Mesangial cell (primary cell): ENCODE data around the gene THAP8. TPM values are rescaled to one million over a fixed set of nuclear protein-coding genes. Genes with fewer than 3 reads are reported as not detected.

ENCODE experiments used
- total RNA-seq: library from RNA; depleted of rRNA; stranded (reverse); fragments of >200 nt; gene quantifications from 2 replicates; pipeline ENCODE4 v1.2.3, GENCODE V29; 2015

THAP8 gene, protein sequence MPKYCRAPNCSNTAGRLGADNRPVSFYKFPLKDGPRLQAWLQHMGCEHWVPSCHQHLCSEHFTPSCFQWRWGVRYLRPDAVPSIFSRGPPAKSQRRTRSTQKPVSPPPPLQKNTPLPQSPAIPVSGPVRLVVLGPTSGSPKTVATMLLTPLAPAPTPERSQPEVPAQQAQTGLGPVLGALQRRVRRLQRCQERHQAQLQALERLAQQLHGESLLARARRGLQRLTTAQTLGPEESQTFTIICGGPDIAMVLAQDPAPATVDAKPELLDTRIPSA
- total RNA-seq, result 4.4 and 15.3 TPM in 2 replicates

DNA sequence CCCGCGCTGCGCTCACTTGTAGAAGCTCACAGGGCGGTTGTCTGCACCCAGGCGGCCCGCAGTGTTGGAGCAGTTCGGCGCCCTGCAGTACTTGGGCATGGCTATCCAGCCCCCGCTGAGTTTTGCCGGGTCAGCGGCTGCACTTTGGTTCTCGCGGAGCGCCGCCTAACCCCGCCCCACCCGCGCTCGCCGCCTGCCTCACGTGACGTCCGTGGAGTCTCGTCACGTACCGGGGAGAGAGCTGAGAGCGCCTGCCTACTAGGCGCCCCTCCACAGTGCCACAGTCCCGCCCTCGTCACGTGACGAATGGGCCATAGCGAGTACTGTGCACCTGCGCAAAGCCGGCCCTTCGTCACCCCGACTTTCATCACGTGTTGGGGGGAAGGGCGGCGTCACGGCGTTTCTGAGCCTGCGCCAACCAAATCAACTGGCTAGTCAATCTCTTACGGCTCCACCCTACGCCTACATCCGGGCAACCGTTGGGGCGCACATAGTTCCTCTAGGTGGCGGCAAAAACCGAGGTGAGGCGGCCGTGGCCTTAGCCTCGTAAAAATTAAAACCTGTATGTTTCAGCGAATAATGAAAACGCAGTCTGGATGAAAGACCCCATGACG, at the start of gene THAP8:
Gene THAP8 (minus strand): TSS at position 167 of the 614 bp plus-strand sequence. CDS start 68 bp downstream, at position 99.

DNA sequence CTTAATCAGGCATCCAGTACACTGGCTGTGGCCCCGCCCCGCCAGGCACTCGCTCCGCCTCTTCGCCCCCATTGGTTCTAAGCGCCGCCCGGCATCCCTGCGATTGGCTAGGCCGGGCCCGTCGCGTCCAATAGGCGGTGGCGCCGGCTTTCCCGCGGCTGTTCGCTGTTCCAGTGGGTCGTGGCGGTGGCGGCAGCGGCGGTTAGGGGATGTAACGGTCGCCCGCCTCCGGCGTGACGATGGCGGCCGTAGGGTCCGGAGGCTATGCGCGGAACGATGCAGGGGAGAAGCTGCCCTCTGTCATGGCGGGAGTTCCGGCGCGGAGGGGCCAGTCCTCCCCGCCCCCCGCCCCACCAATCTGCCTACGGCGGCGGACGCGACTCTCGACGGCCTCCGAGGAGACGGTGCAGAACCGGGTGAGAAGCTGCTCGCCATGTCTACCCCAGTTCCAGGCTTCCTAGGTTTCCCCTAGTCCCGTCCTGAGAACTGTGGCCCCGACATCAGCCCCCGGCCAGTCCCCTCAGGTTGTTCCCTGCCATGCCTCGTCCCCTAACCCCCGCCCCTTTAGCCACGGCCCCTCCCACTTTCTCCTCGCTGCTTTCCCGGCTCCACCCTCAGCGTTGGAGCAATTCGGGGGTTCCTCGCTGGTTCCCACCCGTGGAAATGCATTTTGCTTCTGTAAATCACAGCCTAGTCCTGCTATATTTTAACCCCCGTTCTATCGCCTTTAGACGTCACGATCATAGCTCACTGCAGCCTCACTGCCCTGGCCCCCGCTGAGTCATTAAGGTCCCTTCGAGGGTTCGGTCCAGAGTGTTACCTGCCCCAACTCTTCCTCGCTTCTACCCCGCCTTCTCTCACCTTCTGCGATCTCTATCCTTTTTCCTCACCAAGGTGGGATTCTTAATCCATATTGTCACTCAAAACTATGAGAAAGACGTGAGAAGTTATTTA, 925 bp upstream of the THAP8 start, which contains the start of gene WDR62:
Gene WDR62 (plus strand): TSS at position 165 of the 954 bp plus-strand sequence. CDS start 75 bp downstream, at position 240.

DNA sequence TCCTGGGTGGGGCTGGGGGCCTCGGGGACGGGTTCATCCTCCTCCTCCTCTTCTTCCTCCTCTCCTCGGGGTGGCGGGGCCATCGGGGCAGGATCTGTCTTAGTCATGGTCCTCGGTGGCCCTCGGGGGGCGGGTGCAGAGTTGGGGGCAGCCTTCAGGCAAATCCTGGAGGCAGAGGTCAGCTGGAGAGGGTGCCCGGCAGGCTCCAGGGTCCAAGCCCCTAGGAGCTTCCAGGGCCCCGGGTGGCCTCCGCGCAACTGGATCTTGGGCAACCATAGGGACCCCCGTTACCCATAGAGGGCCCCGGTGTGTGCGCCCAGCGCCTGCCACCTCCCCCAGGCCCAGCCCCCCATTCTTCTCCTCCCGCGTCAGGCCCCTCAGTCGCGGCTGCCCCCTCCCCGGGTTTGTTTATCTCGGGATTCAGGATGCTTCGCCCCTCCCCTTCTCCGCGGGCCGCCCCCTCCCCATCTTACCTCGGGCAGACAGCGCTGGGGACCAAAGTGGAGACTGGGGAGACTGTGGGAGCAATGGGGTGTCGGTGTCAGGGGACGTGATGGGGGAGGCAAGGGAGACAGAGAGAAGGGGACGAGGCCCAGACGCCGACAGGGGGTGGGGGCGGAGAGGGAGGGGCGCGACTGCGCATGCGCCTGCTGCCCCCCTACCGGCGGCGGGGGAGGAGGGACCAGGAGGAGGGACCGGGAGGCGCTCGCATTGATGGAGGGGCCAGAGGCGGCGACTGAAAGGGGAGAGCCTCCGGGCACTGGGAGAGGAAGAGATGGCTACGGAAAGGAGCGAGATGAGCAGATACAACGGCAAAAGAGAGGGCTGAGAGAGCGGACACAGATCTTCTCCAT, 21.6 kb downstream of the THAP8 start, which contains the start of gene CLIP3:
Gene CLIP3 (minus strand): TSS at position 623 of the 854 bp plus-strand sequence. CDS start 516 bp downstream, at position 107.

DNA sequence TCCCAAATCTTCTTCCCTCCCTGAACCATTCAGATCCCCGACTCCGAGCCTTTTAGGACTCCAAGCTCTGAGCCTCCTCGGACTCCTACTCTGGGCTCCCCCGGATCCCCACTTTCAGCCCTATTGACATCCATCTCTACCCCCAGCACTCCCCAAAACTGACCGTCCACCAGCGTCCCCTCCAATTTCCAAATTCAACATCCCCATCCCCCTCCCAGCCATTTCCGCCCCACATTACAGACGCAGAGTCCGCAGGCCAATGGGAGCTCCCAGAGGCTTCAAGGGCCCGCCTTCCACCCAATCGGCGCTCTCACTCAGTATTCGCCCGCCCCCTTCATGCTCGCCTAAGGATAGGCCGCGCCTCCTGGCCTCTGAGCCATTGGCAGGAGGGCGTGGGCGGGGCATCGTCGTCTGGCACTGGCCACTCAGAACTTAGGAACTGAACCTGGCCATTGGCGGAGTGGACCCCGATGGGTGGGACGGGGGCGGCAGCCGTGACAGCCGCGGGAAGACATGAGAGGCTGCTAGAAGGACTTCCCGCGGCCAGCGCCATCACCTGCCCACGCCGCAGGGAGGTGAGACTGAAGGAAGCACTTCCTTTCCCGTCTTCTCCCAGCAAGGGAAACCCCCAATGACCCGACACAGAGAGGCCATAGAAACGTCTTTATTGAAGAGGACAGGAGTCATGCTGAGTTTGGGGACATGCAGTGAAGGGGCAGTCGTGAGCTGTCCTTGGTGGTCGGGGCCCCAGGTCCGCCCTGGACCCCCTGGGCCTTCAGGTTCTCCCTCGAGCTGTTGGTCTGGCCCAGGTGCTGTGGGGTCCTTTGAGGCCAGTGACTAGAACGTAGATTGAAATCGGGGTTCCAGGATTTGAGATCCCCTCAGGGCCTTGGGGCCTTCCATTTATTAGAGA, 39.8 kb downstream of the THAP8 start, which contains the start of gene ALKBH6:
Gene ALKBH6 (minus strand): TSS at position 202 of the 913 bp plus-strand sequence. CDS start 816 bp downstream, outside the sequence.

DNA sequence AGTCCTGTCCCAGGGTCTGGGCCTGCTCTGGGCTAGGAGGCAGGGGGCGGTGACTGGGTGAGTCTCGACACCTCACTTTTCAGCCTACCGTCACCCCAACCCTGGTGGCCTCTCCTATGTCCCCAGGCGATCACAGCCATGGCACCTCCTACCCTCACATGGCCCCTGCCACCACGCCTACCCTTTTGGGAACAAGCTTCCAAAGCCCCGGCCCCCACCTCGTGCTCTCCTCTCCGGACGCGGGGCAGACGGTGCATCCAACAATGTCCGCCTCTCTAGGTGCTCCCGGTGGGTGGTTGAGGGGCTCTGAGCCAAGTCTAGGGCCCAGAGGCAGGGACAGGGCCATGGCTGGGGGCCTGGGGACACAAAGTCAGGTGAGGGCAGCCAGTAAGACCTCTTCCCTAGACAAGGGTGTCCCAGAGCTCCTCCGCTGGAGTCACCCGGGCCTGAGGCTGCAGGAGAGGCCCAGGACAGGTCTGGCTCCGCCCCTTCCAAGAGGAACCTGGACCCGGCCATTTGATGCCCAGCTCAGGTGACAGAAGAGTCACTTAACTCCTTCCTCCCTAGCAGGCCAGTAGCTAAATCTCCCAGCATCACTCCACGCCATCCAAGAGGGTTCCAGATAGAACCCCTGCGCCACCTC, 45.6 kb downstream of the THAP8 start, which contains the start of gene SYNE4:
Gene SYNE4 (minus strand): TSS at position 478 of the 643 bp plus-strand sequence. CDS start 132 bp downstream, at position 346.

DNA sequence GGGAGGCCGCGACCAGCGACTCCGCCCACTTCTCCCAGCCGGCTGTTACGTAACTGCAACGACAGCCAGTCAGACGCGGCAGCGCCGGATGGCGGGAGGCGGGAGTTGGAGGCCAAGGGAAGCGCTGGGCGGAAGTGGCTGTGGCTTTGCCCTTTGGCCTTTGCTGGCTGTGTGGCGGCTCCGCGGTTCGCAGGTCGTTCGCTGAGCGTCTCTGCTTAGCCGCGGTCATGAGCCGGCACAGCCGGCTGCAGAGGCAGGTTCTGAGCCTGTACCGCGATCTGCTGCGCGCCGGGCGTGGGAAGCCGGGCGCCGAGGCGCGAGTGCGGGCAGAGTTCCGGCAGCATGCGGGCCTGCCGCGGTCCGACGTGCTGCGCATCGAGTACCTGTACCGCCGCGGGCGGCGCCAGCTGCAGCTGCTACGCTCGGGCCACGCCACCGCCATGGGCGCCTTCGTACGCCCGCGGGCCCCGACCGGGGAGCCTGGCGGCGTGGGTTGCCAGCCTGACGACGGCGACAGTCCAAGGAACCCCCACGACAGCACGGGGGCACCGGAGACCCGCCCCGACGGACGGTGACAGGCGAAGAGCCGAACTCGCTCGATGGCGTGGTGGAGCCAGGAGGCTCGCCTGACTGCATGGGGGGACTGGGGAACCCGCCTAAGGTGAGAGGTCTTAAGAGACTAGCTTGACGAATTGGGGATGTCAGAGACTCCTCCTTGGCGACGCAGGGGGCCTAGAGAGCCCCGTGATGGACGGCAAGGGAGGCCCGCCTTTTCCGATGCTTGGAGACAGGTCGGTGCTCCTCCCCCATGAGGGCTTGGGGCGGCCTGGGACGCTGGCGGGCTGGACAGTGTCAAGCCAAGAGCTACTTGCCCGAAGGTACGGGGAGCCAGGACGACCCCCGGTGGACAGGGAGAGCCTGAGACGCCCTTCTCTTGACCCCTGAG, 58.8 kb downstream of the THAP8 start, which contains the start of gene SDHAF1:
Gene SDHAF1 (plus strand): TSS at position 141 of the 946 bp plus-strand sequence. CDS start 87 bp downstream, at position 228.

Other genes starting within 250 kb of the THAP8 start
- gene PRODH2, start 241.4 kb downstream of the THAP8 start, total RNA-seq, result not detected in 2 replicates
- 0.13 TPM in 1 of 2 replicates, not detected in the other for gene NPHS1, start 201.8 kb downstream of the THAP8 start, total RNA-seq
- gene KIRREL2, start 197.4 kb downstream of the THAP8 start, total RNA-seq, result under 0.01 and 0.16 TPM in 2 replicates
- gene APLP1, start 185.7 kb downstream of the THAP8 start, total RNA-seq, result 9.8 and 33.7 TPM in 2 replicates
- 2.9 and 7.6 TPM in 2 replicates for gene NFKBID, start 153.7 kb downstream of the THAP8 start, total RNA-seq
- gene HCST, start 151.8 kb downstream of the THAP8 start, total RNA-seq, result 0.38 TPM in 1 of 2 replicates, not detected in the other
- not detected in 2 replicates for gene TYROBP, start 146.0 kb downstream of the THAP8 start, total RNA-seq
- 10.4 and 19.8 TPM in 2 replicates for gene LRFN3, start 117.9 kb downstream of the THAP8 start, total RNA-seq
- gene SDHAF1, start 59.1 kb downstream of the THAP8 start, total RNA-seq, result 24.4 and 26.4 TPM in 2 replicates
- gene SYNE4, start 45.5 kb downstream of the THAP8 start, total RNA-seq, result 0.81 and 3.4 TPM in 2 replicates
- gene ALKBH6, start 40.1 kb downstream of the THAP8 start, total RNA-seq, result 22.9 and 33.4 TPM in 2 replicates
- 2.6 and 31.9 TPM in 2 replicates for gene CLIP3, start 21.4 kb downstream of the THAP8 start, total RNA-seq
- gene WDR62, start 612 bp upstream of the THAP8 start, total RNA-seq, result 1.8 and 22.5 TPM in 2 replicates
- gene OVOL3, start 56.9 kb upstream of the THAP8 start, total RNA-seq, result not detected in 2 replicates
- 106 and 123 TPM in 2 replicates for gene POLR2I, start 60.6 kb upstream of the THAP8 start, total RNA-seq
- gene TBCB, start 61.2 kb upstream of the THAP8 start, total RNA-seq, result 291 and 344 TPM in 2 replicates
- gene CAPNS1, start 85.8 kb upstream of the THAP8 start, total RNA-seq, result 323 and 352 TPM in 2 replicates
- 0.76 and 1.6 TPM in 2 replicates for gene COX7A1, start 98.2 kb upstream of the THAP8 start, total RNA-seq
- 0.81 and 3.2 TPM in 2 replicates for gene ZNF565, start 160.4 kb upstream of the THAP8 start, total RNA-seq
- gene ZNF146, start 160.8 kb upstream of the THAP8 start, total RNA-seq, result 46.8 and 52.6 TPM in 2 replicates